GM19463 (cell line): ENCODE results near the gene LUC7L3.

Experiments used
- ATAC-seq: cut with Tn5 transposase; IDR thresholded peaks from one replicate; pipeline ENCODE4 v1.9.1; 2021; ENCODE audit warnings: mild to moderate bottlenecking, moderate library complexity; ENCODE audit not compliant: unreplicated experiment

The LUC7L3 gene

DNA sequence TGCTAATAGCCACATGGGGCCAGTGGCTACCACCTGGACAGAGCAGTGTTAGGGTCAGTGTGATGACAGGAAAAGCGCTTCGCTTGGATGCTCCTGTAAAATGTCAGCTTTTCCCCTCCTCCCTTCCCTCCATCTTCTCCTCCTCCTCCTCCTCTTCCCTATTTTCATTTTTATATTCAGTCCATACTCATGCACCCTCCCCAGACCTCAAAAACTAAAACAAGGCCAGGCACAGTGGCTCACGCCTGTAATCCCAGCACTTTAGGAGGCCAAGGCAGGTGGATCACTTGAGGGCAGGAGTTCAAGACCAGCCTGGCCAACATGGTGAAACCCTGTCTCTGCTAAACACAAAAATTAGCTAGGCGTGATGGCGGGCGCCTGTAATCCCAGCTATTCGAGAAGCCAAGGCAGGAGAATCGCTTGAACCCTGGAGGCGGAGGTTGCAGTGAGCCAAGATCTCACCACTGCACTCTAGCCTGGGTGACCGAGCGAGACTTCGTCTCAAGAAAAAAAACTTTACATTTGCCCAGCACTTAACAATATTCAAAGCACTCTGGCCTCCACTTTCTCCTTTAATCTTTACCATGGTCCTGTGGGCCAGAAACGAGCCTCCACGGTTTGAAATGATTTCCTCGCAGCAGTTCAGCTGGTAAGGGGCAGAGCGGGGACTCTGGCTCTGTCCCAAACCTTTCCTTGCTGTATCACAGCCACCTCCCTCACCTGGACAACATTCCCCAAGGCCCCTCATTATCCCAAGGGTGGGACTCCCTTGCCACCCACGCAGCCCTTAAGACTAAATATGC, 33.5 kb upstream of the LUC7L3 start:
- no peak for ATAC-seq

DNA sequence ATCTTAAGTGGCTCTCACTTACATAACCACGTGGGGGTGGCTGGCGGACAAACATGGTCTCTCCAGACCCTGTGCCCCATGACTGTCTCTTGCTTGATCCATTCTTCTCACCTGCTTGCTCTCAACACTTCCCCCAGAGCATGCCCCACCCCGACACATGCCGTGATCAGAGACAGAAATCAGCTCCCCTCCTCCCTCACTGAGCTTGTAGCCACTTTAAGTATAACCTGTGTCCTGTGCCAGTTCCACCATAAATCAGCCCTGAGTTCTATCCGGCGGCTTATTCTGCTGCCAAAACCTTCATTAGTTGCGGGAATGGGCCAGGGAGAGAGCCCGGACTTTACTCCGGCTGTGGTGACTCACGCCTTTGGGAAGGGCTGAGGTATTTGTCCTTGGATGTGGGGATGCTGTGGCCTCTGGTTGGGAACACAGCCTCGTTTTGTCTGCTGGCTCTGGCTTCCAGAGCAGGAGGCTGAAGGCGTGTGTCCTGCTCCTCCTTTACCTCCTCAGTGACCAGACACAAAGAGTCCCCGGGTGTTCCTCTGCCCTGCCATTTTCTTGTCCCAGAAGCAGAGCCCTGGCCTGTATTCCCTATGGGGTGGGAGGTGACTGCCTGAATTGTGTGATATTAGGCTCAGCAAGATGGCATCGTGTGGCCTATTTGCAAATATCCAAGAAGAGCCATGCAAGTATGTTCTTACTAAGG, 32.8 kb upstream of the LUC7L3 start:
- no peak for ATAC-seq

DNA sequence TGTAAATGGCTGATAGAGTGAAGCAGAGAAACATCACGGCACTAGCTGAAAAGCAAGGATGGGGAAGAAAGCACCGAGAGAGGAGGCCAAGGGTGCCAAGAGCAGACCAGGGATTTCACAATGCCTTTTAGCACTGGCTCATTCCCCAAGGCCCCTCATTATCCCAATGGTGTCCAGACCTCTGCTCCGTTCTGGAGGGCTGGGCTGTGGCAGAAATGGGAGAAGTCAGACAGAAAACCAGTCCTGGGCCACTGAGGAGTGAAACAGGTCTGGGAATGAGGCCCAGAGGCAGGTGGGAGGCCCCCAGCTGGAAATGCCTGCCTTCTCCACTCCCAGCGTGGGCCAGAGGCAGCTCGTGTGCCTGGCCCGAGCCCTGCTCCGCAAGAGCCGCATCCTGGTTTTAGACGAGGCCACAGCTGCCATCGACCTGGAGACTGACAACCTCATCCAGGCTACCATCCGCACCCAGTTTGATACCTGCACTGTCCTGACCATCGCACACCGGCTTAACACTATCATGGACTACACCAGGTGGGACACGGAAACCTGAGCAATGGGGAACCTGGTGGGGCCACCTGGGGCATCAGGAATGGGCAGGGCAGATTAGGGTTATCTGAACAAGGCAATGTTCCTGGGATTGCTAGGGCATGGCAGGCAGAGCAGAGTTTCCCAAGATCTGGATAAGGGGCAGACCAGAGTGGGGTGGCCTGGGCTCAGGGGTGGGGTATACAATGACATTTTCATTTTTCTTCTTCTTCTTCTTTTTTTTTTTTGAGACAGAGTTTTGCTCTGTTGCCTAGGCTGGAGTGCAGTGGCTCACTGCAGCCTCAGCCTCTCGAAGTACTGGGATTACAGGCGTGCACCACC, 32.0 kb upstream of the LUC7L3 start:
- no peak for ATAC-seq

DNA sequence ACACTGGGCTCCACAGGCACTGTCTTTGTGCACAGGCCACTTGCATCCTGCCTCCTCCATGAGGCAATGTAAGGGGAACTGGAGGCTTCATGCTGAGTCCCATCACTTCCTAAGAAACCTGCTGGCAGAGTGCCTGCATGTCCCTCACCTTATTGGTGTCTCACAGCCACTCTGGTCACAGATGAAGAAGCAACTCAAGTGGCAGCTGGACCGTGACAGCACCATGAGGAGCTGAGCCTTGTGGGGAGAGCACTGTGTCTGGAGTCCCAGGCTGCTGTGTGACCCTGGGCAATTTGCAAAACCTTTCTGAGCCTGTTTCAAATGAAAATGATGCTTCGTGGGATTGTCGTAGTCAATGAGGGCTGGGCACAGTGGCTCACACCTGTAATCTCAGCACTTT, 31.2 kb upstream of the LUC7L3 start:
- ATAC-seq: no peak

DNA sequence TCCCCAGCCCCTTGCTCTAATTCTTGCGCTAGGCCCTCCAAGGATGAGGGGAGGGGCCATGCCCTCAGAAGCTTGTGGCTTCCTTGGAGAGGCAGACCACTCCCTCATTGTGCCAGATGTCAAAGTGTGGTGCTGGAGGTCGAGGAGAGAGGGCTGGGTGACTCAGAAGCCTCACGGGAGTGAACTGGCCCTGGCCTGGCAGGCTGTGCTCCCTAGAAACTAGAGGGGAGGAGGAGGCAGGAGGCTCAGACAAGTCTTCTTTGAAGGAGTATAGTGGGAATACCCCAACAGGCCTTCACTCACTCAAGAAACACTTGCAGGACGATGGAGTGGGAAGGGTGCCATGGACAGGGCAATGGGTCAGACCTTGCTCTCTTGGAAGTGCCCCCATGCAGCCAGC, 30.2 kb upstream of the LUC7L3 start:
- ATAC-seq: no peak

DNA sequence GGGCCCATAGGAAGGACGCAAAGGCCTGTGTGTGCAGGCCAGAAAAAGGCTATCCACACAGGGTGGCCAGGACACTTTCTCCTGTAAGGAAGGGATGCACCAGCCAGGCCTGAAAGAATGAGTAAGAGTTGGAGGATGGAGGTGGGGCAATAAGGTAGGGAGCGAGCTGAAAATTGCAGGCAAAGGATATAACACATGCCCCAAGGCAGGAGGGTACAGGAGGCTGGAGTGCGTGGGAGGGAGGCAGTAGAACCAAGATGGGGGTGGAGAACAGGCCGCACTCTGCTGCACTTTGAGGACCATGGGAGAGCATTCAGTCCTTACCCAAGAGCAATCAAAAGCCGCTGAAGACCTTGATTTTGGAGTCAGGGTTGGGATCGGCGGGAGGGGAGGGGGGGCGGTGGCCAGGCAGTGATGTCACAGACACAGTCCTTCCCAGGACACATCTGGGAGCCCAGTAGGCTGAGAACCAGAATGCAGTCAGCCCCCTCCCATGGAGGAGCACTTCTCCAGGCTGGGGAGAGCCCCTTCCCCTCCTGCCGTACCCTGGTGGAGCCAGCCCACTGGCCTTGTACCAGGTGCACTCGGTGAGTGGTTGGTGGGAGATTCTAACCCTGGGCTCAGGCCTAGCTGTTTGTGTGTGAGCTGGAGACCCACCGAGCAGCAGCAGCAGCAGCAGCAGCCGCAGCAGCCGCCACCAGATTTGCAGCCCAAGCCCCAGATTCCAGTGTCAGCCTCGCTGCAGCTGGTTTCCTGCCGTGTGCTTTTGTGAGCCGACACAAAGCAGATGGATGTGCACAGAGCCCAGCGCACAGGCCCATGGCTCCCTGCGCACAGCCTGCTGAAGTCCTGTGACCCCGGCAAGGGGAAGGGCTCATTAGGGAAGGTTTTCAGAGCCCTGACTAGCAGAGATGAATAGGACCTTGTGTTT, 29.2 kb upstream of the LUC7L3 start:
- ATAC-seq: no peak

DNA sequence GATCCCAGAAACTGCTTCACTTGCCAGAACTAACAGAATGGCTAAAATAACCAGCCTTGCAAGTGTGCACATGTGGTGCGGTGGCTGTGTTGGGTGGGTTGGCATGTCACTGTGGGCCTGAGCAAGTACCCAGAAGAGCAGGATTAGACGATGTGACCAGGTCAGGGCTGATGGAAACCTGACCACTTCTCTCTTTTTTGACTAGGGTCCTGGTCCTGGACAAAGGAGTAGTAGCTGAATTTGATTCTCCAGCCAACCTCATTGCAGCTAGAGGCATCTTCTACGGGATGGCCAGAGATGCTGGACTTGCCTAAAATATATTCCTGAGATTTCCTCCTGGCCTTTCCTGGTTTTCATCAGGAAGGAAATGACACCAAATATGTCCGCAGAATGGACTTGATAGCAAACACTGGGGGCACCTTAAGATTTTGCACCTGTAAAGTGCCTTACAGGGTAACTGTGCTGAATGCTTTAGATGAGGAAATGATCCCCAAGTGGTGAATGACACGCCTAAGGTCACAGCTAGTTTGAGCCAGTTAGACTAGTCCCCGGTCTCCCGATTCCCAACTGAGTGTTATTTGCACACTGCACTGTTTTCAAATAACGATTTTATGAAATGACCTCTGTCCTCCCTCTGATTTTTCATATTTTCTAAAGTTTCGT, 28.4 kb upstream of the LUC7L3 start:
- no peak for ATAC-seq

DNA sequence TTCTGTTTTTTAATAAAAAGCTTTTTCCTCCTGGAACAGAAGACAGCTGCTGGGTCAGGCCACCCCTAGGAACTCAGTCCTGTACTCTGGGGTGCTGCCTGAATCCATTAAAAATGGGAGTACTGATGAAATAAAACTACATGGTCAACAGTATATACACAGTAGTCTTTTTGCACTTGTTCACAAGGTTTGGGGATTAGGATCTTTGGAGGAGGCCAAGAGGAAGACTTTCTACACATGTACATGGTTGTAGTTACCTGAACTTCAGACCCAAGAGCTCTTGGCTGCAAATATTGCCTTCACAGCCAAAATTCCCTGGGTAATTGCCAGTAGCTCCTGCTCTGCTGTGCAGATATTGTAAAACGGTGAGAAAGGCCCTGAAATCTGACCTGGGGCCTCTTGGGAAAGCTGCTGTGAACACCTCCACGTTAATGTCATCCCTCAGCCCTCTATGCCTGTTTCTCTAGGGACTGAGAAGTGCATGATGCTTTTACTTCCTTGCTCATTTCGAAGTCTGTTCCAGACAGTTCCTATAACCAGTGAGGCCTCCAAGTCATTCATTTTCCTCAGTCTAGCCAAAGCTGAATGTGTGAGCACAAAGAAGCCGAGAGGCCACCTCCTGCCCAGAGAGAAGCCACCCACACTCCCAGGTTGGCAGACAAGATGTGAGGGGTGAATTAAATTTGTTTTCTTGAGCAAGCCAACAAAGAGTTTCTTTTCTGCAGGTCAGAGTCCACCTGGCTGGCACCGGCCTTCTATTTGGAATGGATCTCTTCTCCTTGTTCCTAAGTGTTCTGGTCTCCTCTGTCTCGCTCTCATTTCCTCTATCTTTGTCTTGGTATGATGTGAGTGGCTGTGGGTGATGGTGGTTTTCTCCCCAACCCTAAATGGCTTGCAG, 27.6 kb upstream of the LUC7L3 start:
- ATAC-seq: no peak

DNA sequence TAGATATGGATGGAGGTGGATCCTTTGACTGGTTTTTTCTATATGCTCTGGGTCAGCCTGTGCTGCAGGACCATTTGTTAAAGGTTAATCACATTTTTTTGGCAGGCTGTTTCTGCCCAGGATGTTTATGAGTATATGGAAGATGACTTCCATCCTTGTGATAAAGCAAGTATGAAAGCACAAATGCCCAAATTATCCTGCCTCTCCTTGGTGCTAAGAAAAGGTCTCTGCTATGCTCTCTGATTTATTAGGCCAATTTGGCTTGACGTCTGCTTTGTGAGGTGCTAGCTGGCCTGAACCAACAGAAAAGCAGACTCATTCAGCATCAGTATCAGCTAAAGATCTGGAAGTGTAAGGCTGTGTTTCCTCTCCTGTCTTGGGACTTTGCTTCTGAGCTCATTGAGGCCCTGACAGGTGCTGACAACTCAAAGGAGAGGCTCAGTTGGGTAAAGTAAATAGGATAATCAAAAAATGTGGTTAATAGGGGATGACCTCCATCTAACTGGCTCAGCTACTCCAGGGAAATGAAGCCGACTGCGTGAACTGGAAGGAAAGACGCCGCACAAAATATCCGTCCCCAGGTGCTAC, 26.9 kb upstream of the LUC7L3 start:
- ATAC-seq: no peak

DNA sequence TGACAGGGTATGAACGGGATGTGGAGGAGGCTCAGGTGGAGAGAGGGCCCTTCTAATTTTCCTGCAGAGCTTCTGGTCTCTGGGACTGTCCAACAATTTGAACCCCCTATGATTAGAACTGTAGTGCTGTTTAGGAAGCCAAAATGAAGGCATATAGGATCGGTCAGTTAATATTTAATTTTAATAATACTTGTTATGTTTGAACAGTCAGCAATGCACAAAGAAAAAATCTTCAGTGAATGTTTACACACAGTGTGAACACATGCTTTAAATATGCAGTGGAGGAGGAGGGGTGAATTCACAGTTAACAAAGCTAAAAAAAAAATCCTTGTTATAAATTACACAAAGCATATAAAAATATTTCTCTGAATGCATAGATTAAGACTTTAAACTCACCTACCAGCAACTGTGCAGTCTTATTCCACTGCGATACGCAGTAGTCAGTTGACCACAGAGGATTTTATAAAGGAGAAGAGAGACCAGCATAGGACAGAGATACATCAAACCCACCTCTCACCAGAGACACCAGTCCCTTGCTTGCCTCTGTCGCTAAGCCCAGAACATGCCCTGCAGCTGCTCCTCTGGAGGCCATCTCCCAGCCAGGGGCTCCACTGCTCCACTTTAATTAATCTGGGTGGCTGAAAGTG, 26.2 kb upstream of the LUC7L3 start:
- ATAC-seq: no peak

DNA sequence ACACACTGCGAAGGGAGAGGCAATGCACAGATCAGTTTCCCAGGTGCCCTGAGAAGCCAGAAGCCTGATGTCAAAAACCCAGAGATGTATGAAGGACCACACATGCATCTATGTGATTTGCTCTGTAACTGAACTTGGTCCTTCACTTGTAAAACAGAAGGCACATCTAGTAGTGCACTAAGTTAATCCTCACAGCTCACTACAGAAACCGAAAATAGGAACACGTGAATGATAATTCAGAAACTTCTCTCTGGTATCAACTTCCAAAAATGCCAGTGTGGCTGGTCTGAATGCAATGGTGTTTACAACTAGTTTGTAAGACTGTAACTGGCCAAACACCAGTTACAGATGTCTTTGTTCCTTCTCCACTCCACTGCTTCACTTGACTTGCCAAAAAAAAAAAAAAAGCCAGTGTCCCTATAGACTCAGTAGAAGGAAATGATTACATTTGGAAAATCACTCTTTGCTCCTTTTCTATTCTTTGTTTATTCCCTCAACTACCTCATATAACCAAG, 23.0 kb upstream of the LUC7L3 start:
- no peak for ATAC-seq

DNA sequence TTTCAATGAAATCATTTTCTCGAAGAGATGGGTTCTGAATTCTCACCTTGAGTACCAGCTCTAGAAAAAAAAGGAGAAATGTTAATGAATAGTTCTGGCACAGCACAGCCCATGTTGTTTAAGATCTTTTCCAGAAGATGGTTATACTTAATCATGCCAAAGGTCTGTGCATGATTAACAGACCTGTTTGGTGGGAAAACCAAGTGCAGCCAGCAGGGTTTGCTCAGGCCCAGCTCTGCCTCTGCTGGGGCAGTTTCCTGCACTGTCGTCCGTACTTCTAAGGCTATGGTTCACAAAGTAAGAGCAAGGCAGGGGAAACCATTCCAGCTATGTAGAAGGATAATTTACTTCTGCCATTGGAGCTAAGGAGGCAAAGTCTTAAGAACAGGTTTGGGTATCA, 22.3 kb upstream of the LUC7L3 start:
- no peak for ATAC-seq

DNA sequence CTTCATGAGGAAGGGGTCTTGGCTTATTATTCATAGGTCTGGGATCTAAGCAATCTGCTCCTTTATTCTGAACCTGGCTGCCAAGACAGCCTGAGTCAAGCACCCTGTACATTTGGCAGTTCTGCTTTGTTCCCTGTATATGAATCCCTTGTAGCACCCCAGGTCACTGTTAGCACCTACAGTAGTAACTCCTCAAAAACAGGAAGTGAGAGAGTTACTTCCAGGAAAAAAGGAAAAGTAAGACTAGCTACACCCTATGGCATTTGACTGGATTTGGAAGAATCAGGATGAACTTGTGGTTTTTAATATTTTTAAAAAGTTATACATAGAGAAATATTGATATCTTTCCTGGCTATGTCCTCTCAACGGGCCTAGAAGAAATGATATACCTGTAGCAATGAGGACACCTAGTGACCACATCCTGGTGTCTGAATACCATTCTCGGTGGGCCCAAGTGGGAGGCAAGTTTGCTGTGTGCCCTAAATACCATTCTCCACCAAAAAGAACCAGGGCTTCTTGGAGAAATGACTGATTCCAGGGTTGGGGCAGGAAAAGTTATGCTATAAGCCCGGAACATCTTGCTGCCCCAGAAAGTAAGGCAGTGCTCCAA, 21.6 kb upstream of the LUC7L3 start:
- ATAC-seq: no peak

DNA sequence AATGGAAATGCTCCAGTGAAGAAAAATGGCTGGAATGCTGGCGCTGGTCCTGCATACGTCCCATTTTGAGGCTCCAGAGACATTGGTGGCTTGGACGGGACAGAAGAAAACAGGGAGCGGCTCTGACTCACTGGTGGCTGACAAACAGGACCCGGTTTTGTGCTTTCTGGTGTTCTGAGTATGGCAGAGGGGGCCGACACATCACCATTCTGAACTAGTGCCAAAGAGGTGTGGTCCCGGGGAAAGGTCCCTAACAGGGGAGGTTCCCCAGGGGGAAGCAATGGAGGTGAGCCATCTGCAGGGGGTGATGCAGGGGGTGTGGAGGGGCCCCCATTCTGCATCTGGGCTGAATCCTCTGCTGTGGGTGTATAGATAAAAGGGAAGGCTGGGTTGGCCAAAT, 20.0 kb upstream of the LUC7L3 start:
- no peak for ATAC-seq

DNA sequence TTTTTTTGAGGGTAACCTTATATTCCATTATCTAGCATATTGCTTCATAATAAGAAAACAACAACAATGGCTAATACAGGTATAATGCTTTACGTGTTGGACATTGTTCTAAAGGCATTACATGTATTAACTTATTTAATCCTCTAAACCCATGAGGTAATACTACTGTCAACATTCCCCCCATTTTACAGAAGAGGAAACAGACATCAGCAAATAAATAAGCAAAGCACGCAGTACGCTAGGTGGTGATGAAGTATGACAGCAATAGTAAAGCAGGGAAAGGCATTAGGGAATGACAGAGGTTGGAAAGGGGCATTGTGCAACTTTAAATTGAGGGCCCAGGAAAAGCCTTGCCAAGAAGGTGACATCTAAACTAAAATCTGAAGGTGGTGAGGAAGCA, 16.2 kb upstream of the LUC7L3 start:
- ATAC-seq: no peak

DNA sequence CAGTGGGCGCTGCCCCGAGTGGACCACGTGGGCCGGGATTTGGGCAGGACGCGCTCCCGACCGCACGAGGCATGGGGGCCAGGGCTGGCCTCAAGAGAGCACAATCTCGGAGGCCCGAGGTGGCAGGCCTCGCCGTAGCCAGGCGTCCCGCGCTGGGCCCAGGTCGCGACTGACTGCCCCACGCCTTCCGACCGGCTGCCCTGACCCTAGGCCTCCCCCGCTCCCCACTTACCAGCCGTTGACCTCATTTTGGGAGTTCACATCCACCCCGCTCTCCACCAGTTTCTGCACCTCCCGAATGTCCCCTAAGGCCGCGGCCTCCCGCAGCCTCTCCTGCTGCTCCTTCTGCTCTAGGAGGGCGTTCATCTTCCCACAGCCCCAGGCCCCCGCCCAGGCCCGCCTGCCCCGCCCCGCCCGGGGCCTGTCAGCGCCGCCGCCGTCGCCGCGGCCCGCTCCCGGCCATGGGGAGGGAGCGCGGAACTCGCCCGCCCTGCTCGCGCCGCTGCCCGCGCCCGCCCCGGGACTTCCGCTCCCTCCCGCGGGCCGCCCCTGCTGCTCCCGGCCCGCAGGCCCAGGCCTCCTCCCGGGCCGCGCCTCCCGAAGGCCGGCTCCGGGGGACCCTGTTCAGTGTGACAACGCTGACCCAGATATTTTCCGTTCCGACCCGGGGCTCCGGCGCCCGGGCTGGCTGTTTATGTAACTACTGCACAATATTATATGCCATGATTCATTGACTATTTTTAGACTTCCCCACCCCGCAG, 11.9 kb upstream of the LUC7L3 start, which contains the start of gene ANKRD40:
ANKRD40 (minus strand) TSS at position 626 of the 761 bp plus-strand sequence; CDS start at position 366, 260 bp downstream.
- ATAC-seq: peak; percentile 76
